Dermis blood vessel endothelial cell (primary cell): ENCODE data around the gene CREB5. TPM values are rescaled to one million over a fixed set of nuclear protein-coding genes. Genes with fewer than 3 reads are reported as not detected.

Source experiments
- DNase-seq: peaks from one replicate; pipeline ENCODE4 v3.0.0; 2010
- total RNA-seq: library from RNA; depleted of rRNA; stranded (reverse); fragments of >200 nt; gene quantifications from 2 replicates; pipeline ENCODE4 v1.2.3, GENCODE V29; 2014

Gene CREB5
- total RNA-seq, 1 donor from 2014 or later = 4.1 TPM

DNA sequence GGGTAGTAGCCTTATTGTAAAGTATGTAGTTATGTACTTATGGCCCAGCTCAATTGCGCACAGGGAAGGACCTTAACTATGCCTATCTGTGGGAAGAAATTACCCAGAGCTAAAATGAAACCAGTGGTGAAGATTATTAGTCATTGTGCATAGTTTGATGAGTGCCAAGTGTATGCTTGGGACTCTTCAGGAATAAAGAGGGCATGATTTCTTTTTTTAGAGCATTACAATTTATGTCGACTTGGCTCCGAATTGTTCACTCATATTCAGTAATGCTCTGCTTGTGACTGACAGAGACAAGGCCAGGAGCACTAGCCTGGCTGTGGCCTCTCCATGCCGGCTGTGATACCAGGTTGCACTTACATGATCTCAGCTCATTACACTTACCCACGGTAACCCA lies 276.3 kb downstream of the CREB5 start:
- peak; percentile 16 for DNase-seq

- DNase-seq = peak; percentile 46
These were observed 283.3 kb downstream of the CREB5 start for GRCh38 chr7:28695300-28696295.

DNA sequence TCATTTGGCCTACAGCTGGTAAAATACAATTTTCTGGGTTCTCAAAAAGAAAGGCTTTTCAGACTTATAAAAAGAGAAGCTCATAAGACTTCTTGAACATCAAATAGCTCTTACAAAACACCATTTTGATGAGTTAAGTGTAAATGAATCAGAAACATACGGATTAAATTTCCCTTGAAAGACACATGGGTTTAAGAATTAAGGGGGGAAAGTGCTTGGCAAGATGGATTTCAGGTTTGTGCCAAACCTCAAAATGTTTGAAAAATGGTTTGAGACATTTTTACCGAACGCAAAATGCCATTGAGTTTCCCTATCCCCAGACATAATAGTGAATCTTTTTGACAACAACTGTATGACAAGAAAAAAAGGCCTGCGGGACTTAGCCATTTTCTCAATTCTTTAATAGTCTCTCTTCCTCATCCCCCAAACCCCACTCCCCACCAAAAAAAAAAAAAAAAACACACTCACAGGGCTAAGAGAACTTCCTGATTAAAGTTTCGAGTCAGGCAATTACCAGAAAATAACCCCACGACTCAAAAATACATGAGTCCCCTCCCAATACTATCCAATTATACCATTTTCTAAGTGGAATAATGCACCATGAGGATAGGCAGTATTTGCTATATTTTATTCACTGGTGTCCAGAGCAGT lies 285.7 kb downstream of the CREB5 start:
- no peak for DNase-seq

DNA sequence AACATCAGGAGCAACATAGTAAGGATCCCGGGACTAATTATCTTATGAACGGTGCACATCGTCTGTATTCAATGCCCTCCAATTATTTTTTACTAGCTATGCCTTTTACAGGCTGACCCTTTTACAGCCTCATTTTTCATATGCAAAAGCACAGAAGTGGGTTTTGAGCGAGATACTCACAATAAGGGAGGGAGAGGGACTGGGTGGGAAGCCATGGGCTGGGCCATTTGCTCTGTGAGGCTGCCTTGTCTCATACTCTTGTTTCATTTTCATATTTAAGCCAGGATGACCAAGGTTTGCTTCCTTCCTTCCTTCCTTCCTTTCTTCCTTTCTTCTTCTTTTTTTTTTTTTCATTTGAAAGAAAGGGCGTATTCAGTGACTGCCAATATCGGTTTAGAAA lies 286.5 kb downstream of the CREB5 start:
- DNase-seq = no peak

DNA sequence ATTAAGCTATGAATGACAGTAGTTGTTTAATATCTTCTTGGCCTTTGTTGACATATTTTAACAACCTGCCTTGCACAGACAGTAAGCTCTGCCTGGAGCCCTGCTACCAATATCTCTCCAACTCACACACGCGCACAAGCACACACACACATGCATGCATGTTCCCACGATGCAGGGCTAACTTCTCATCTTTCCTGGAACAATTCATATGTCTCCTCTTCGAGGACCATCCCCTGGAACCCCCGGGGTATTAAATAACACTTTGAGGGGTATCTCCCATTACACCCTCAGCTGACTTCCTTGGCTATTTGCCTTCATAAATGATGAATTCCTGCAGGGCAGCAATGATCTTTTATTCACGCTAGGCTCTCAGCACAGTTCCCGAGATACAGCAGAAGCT lies 287.8 kb downstream of the CREB5 start:
- no peak for DNase-seq

DNA sequence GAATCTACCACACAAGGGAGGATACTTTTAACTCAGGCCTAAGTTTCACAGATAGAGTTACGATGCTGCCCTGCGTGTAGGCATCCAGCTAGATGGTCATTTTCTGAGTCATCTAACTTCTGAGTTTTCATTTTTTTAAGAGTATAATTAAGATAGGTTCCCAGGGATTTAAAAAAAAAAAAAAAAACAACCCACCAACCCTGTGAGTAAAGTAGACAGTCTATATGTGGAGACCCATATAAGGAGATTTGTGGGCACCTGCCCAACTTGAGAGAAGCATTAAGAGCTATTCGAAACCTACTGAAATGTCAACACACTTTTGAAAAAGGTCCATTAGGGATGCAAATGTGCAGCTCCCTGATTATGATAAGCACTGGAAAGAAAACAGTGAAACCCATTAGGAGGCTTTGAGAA lies 288.5 kb downstream of the CREB5 start:
- no peak for DNase-seq

- DNase-seq = no peak
These were observed 289.4 kb downstream of the CREB5 start for GRCh38 chr7:28701731-28702130.

DNA sequence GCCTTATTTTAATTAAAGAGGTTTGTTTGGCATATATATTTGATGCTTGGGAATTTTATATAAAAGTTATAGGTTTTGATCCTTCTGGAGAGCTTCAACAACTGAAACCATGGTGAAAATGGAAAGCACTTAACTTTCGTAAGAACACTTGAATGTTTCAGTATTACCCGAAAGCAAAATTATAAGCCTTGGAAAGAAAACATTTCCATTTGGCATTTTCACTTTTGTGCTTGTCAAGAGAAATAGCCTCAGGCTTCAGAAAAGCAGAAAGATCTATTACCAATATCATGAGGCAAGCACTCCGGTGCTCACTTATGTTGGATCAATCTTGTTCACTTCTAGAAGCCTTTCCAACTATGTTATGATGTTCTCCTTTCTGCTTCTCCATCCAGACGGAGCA lies 289.9 kb downstream of the CREB5 start:
- DNase-seq = no peak

GRCh38 chr7:28703037-28703765 lies 290.9 kb downstream of the CREB5 start:
- no peak for DNase-seq

DNA sequence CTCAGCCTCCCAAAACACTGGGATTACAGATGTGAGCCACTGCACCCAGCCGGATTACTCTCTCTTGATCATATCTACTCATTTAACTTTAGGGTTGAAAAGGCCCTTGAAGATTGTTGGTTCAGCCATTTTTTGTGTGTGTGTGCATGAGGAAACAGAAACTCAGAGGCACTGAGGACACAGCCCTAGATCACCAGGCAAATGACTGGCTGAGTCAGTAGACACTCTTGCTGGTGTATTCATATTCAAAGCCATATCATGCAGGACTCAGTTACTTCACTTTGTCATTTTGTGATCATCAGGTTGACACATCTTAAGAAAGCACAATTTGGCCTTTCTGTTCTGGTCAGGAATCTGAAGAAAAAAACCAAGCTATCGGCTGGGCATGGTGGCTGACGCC lies 292.4 kb downstream of the CREB5 start:
- no peak for DNase-seq

DNA sequence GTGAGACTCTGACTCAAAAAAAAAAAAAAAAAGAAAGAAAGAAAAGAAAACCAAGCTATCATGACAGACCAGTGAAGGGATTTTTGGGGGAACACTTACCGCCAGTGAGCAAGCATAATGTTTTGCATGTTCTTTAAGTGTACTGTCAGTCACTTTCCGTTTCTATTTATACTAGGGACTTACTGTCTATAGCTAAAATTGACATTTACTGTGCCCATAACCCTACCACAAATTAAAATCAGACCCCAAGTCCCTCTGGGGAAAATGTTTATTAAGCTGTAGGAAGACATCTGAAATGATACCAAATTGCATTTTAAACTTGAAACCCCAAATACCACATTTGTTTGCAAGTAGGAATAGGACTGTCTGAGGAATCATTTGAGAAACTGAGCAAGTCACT lies 293.0 kb downstream of the CREB5 start:
- DNase-seq = no peak

GRCh38 chr7:28706584-28706983 lies 294.3 kb downstream of the CREB5 start:
- DNase-seq = no peak

- DNase-seq = no peak
These were observed 295.0 kb downstream of the CREB5 start for GRCh38 chr7:28707291-28707690.

DNA sequence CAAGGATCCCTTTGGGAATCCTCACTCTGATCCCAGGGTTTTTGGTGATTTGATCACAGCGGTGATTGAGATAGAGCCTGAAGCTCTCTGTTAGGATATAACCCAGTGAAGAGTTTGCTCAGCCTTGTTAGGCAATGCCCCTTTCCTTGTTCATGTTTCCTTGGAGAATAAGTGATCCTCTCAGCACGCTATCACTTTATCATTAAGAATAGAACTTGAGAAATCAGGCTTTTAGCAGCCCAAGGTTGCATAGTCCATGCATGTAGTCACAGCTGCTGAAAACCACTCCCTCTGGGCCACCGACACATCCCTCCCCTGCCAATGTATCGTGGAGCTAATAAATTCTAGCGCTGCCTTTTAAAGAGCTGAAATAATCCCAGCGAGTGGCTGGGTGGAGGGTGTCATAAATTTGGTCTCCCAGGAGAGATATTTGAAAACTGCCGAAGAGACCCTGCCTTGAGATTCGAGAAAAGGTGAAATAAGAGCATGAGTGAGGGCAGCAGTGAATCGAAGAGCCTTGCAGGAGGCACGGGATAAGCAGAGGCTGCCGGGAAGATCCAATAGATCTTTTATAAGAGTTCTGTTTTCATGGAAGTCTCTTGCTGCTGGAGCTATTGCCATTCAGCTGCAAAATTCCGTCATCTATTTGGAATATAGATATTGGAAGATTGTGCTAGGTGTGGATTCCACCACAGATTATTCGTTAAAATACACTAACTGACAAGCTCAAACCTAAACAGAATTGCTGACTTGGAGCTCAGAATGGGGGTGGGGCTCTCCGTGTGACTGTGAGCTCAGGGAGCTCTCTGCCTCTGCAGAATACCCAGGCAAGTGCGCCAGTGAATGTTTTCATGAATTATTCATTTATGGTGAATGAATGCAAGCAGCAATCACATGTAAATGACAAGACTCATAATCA lies 296.0 kb downstream of the CREB5 start:
- no peak for DNase-seq

GRCh38 chr7:28709748-28710147 lies 297.4 kb downstream of the CREB5 start:
- no peak for DNase-seq

GRCh38 chr7:28711114-28711513 lies 298.8 kb downstream of the CREB5 start:
- no peak for DNase-seq

DNA sequence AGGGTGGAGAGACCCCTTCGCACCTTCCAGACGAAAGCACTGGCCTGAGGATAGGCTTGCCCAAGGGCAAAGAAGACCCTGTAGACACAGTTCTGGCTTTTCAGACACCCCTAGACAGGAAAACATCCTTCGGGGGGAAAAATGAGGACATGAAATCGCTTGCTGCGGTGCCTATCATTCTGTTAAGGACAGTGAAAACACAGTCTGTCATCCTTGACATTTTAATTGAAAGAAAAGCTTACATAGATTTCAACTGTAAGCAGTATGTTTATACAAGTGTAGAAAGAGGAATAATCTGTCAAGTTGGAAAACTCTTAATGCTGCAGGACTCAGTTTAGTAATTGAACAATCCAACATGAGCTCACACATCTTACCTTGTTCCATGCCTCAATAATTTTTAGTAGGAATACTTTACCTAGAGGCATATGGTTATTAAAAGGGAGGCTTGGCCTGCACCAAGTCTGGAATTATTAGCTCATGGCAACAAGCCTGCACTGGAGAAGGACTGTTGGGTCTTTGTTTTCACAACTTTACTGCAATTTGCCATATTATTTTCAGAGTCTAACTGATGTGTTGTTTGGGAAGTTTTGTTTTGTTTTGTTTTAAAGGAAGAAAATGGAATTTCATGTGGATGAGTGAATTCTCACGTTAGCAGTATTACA lies 302.3 kb downstream of the CREB5 start:
- DNase-seq = no peak

DNA sequence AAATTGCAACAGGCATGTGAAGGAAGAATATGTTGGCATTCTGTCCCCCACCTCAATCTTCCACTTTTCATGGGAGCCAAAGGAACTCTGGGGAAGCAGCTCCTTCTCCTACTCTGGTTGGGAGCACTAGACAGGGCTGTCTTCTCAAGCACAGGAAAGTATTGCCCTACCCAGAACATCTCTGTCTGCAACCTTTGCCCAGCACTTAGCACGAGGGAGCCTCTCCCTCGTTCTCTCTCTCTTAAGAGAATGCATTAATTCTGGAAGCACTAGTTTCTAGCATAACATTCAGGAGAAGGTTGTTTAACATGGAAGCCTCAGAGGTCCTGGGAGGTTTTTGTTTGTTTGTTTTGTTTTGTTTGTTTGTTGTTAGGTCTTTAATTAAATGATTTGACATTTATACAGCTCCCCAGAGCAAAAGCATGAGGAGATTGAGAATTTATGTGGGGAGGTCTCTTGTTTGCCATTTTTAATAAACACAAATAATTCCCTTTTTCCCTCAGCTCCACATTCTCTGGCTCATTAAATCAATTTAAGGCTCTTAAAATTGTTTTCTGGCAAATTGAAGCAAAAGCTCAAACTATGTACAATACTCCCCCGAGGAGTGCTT lies 305.2 kb downstream of the CREB5 start:
- no peak for DNase-seq

- DNase-seq = no peak
These were observed 305.8 kb downstream of the CREB5 start for GRCh38 chr7:28718055-28718481.

- DNase-seq = no peak
These were observed 306.2 kb downstream of the CREB5 start for GRCh38 chr7:28718545-28718944.

DNA sequence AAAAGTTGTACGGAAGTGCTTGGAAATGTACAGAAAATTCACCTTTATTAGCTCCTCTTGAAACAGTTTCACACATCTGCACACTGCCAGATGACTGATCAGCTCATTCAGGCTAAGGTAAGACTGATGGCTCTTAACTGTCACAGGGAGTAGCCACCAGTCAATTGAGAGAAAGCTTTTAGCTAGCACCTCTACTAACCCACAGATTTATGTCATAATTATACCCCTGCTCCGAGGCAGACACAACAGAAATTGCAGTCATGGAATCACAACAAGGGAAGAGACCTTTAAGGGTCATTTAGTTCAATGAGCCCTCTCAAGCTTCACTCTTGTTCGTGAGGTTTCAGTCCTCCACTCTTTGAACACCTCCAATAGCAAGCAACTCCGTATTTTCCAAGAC lies 310.4 kb downstream of the CREB5 start:
- no peak for DNase-seq
